NCI-H774 (cell line): ENCODE data around the gene ALG3.
A peak's percentile ranks its signal among the peaks of the same experiment; 100 is the strongest.
"Not testable (repeated sequence)": the region's sequence is repeated elsewhere in the genome, so short reads cannot be mapped to it uniquely, and the experiment has no call there.

Source experiments
- DNase-seq: peaks from one replicate; lab custom pipeline; 2025; lab: John Stamatoyannopoulos, UW

Gene ALG3

DNA sequence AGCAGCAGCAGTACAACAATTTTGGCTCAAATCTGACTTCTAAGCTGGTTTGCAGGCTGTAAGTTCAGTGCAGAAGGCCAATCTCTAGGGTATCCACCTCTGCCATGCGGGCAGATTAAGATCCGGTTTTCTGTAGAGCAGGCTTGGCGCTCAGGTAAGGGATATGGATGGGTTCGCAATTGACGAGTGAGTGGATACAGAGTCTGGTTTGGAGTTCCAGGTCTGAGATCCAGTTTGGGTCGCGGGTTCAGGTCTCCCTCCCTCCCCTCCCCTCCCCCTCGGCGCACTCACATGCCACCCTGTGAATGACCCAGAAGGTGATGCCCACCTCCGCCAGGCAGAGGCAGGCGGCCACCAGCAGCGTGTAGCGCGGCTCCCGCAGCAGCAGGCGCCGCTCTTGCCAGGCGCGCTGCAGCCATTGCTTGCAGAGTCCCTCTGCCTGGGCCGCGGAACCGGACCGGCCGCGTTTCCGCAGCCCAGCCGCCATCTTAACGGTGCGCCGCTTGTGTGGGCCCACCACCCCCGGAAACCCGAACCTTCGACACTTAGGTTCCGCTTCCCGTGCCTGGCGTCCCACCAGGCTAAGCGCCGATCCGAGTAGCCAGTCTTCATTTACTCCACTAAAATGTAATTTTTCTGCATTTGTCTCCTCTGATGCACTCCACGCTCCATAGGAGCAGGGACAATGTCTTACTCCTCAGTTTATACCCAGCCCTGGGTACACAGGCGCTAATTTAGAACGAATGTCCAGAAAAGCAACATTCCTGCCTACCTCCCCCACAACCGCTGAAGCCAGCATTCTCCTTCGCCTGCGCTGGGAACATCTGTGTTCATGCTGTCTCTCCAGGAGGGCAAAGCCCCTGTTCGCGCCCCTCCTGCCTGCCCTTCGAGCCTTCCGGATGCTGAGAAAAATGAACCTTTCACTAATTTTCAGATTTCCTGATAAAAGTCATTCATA is at the start of gene ALG3:
Gene ALG3 (minus strand): TSS at position 509 of the 958 bp plus-strand sequence. CDS start 22 bp downstream, at position 487.
- DNase-seq, result peak; percentile 95

DNA sequence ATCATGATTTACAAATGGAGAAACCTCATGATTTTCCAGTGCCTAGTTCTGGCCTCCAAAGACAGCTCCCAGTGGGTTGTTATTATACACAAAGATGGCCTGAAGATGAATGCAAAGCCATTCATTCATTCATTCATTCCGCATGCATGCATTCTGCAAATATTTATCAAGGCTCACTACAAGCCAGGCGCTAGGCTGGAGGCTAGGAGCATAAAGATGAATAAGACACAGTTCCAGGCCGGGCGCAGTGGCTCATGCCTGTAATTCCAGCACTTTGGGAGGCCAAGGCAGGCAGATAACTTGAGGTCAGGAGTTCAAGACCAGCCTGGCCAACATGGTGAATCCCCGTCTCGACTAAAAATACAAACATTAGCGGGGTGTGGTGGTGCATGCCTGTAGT is 47.9 kb upstream of the ALG3 start:
- no peak for DNase-seq

DNA sequence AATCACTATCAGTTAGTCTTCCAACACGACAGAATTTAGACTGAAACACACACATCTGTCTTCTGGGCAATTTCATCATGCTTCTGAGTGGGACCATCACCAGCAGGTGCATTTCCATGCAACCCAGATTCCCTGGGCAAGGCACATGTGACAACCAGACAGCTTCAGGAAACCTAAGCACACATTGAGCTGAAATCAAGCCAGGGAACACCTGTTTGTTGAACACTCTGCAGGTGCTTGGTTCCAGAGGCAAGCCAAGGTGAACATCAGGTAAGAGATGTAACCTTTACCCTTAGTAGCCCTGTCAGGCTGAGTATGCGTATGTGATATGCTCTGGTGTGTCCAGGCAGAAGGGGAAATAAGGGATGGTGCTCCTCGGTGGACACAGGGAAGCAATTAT is 47.0 kb upstream of the ALG3 start:
- peak; percentile 69 for DNase-seq

DNA sequence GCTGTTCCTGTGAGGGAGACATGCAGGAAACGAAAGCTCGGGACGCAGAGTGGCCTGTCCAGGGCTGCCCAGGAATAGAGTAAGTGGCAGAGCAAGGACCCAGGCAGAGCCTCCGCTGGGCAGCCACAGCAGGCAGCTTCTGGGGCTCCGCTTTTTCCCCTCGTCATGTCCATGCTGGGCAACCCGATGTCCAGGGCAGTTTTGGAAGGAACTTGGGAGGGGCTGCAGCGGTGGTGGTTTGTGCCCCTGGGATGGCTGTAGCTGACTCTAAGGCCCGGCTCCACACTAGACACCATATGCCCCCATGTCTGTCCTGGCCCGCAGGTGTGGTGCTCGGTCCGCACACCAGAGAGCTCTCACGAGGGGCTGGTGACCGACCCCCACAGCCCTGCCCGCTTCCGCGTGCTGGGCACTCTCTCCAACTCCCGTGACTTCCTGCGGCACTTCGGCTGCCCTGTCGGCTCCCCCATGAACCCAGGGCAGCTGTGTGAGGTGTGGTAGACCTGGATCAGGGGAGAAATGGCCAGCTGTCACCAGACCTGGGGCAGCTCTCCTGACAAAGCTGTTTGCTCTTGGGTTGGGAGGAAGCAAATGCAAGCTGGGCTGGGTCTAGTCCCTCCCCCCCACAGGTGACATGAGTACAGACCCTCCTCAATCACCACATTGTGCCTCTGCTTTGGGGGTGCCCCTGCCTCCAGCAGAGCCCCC is 43.1 kb upstream of the ALG3 start:
- no peak for DNase-seq

DNA sequence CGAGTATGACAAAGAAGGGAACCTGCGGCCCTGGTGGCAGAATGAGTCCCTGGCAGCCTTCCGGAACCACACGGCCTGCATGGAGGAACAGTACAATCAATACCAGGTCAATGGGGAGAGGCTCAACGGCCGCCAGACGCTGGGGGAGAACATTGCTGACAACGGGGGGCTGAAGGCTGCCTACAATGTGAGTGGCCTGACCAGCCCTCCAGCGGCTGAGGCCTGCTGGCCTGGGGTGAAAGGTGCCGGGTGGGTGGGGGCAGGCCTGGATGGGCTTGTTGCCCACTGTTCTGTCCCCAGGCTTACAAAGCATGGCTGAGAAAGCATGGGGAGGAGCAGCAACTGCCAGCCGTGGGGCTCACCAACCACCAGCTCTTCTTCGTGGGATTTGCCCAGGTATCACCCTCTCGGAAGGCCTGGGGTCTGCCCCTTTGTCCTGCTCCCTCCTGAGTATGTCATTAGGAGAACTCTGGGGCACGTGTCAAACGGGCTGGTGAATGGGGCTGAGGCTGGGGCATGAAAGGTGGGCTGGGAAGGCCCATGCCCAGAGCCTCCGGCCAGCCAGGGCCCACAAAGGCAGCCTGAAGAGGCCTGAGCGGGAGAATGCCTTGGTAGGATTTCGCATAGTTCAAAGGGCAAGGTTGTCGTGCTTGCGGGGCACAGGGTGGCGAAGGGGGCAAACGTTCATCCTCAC is 42.4 kb upstream of the ALG3 start:
- DNase-seq, result no peak

DNA sequence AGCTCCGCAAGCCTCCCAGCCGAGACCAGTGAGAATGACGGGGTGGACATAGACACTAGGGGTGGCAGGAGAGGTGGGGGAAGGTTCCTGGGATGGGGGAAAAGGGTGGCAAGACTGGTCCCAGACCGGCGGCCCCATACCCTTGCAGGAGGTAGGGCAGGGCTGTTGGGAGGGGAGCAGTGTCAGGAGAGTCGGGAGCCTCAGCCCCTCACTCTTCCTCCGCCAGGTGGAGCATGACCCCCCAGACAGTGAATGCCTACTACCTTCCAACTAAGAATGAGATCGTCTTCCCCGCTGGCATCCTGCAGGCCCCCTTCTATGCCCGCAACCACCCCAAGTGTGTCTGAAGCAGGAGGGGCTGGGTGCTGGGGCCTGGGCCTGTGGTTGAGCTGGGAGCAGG is 41.6 kb upstream of the ALG3 start:
- DNase-seq, result no peak

DNA sequence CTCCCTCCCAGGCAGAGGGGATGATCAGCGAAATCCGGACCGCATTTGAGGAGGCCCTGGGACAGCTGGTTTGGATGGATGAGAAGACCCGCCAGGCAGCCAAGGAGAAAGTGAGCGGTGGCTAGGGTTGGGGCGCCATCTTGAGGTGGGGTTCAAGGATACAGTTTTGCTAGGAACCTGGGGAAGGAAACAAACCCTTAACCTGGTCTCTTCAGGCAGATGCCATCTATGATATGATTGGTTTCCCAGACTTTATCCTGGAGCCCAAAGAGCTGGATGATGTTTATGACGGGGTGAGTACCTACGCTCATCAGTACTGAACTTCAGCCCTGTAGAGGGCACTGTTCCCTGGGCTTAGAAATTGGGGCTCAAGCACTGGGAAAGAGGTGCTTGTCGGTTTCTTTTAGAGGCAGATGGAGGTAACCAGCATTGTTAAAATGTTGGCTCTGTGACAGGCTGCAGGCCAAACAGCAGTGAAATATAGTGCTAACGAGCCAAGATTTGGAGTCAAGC is 40.7 kb upstream of the ALG3 start:
- peak; percentile 82 for DNase-seq

DNA sequence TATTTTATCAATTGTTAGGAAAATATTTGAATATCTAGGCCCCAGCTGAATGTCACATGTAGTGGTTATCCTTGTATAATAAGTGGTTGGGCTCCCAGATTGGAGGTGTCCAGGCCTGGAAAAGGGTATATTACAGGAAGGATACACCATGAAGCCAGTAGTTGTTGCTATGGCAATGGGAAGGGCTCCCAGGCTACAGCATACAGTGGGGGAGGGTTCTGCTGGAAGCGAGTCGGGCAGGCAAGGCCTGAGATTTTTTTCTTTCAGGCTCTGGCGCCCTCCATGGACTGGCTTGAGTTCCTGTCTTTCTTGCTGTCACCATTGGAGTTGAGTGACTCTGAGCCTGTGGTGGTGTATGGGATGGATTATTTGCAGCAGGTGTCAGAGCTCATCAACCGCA is 35.9 kb upstream of the ALG3 start:
- DNase-seq, result peak; percentile 92

DNA sequence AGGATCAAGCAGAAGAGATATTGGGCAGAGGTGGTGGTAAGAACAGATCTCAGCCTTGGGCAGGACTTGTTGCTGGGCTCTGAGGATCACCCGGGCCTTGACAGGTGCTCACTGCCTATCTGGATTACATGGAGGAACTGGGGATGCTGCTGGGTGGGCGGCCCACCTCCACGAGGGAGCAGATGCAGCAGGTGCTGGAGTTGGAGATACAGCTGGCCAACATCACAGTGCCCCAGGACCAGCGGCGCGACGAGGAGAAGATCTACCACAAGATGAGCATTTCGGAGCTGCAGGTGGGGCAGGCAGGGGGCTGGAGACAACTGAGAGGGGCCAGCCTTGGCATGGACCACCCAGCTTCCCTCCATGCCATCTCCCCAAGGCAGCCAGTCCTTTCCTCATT is 34.9 kb upstream of the ALG3 start:
- no peak for DNase-seq

DNA sequence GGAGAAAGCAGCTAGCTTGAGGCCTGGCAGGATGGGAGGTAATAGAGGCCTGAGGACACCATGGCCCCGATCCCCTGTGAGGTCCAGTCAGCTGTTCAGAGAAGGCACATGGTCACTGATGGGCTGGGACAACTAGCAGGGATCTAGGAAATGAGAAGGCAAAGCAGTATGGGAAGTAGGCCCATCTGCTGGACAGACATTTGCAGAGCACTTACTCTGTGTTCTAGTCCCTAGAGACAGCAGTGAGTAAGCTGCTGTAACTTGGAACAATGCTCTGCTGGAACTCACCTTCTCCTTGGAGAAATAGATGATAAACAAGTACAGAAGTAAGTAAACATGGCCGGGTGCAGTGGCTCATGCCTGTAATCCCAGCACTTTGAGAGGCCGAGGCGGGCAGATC is 34.2 kb upstream of the ALG3 start:
- no peak for DNase-seq

DNA sequence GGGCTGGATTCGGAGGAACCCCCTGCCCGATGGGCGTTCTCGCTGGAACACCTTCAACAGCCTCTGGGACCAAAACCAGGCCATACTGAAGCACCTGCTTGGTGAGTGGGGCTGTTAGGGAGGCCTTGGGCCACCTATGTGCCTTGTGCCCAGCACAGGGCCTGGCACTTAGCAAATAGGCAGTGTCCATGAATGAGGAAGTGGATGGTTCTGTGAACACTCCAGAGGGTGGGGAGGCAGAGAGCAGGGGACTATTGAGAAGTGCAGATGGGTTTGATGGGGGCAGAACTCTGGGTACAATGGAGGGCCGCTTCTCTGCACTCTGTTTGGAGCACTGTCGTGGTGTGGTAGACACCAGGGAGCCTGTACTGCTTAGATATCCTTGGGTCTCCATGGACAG is 28.6 kb upstream of the ALG3 start:
- DNase-seq, result no peak

DNA sequence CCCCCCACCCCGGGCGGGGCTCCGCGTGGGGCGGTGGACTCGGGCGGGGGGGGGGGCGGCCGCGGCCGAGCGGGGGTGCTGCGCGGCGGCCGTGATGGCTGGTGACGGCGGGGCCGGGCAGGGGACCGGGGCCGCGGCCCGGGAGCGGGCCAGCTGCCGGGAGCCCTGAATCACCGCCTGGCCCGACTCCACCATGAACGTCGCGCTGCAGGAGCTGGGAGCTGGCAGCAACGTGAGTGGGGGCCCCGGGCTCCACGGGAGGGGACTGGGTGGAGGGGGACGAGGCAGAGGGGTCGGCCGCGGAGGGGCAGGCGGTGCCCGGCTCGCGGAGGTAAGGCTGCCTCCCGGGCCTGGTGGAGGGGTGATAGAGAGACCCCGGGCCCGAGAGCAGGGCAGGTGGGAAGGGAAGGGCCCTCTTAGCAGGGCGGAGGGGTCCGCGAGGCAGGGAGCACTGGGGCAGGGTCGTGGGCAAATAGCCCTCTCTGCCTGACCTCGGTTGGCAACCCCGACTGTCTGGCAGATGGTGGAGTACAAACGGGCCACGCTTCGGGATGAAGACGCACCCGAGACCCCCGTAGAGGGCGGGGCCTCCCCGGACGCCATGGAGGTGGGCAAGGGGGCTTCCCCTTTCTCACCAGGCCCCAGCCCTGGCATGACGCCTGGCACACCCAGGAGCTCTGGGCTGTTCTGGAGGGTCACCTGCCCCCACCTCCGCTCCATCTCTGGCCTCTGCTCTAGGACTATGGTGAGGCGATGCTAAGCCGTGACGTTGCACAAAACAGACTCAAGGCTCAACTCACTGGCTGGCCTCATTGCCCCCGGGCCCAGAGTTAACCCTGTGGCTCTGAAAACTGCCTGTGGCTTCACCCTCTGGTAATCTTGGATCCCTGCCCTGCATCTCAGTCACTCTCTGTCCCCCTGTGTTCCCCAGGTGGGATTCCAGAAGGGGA is 27.5 kb upstream of the ALG3 start, which contains the start of gene ECE2:
Gene ECE2 (plus strand): TSS at position 62 of the 950 bp plus-strand sequence. CDS start 132 bp downstream, at position 194.
- DNase-seq, result no peak

DNA sequence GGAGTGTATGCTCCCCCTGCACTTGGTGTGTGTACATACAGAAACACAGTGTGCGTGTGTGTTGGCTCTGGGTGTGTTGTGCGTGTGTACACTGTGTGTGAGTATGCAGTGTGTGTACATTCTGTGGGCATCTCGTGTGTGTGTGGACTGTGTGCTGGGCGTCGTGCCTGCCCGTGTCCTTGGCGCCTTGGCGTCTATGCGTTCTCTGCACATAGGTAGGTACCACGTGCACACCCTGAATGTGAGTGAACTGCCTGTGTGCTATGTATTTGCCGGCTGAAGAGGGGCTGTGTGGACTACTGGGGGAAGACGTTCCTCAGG is 26.6 kb upstream of the ALG3 start:
- no peak for DNase-seq

DNA sequence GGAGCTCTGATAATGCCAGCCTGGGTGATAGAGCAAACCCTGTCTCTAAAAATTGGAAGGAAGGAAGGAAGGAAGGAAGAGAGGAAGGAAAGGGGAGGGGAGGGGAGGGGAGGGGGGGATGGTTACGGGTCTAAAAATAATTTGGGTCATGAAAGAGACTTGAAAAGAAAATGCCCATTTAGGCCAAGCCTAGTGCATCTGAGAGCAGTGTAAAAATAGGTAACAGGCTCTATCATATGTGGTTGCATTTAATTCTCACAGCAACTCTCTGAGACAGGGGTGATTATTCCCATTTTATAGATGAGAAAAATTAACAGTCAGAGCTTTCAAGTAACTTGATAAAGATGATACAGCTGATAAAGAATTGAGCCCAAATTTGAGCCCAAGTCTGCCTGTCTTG is 23.5 kb upstream of the ALG3 start:
- DNase-seq, result no peak

DNA sequence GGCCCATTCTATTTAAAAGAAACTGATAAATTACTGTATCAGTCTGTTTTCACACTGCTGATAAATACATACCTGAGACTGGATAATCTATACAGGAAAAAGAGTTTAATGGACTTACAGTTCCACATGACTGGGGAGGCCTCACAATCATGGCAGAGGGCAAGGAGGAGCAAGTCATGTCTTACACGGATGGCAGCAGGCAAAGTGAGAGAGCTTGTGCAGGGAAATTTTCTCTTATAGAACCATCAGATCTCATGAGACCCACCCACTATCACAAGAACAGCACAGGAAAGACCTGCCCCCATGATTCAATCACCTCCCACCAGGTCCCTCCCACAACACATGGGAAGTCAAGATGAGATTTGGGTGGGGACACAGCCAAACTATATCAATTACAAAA is 18.5 kb upstream of the ALG3 start:
- DNase-seq, result not testable (repeated sequence)

DNA sequence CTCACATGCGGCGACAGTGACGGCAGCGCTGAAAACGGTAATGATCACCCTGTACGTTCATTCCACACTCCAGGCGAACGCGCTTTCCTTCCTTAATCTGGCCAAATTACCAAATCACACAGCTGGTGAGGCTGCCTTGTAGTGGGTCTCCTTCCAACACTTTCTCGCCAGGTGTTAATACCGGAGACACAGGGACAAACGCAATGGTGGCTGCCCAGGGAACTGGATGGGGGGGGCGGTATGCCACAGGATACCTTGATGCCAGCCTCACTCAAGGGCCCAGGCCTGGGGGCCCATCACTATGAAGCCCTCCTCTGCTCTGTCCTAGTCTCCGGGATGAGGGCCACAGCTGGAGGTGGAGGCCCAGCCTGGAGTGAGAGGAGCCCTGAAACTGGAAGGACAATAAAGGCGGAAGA is 14.0 kb upstream of the ALG3 start:
- no peak for DNase-seq

DNA sequence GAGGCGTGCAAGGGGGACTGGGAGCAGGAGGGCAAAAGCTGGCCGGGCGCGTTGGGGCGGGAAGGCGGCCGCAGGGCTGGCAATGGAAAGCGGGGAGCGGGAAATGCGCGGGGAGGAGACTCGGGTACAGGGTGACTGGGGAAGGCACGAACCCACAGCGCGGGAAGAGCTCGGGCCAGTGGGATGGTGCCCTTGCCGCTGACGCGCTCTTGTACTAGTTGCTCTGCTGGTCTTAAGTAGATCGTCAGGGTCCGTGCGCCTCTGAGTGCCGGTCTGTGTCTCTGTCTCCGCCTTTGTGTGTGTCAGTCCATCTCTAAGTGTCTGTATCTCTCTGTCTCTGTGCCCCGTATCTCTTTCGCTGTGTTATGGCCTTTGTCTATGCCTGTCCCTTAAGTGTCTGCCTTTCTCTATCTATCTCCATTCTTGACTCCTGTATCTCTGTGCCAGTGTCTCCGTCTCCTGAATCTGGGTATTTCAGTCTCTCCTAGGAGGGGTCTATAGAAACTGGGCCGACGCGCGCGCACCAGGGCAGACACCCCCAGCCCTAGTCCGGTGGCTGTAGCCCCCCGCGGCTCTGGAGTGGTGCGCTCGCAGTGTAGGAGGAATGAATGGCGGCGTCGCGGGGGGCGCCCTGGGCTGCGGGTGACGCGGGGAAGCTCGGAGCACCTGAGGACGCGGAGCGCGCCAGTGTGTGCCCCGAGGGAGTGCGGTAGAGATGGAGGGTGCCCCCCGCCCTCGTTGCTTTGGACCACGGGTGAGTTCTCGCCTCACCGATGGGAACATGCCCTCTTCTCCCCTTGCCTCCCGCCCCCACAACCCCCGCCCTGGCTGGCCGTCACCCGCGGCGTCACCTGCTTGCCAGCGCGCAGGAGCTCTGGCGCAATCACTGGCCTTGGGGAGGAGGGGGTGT is 13.3 kb upstream of the ALG3 start:
- DNase-seq, result peak; percentile 85

DNA sequence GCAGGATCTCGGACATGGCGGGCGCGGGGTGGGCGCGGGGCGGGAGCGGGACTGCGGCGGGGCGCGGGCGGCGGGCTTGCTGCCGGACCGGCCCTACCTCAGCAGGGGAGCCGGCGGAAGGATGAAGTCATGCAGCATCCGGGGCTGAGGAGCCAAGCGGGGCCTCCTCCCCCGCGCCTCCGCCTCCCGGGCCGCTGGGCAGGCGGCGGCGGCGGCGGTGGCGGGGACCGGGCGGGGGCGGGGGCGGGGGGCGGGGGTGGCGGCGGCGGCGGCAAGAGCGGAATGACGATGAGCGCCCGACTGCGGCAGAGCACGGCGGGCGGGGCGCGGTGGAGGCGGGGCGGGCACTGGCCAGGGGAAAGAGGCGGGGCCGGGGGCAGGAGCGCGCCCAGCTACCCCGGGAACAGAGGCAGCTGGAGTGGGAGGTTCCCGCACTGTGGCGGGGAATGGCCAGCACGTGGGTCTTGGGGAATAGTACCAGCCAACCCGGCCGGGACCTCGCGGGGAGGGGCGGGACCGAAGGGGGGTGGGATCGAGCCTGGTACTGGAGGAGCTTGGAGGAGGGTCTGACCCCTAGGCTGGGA is 12.6 kb upstream of the ALG3 start, which contains the start of gene CAMK2N2:
Gene CAMK2N2 (minus strand): TSS at position 284 of the 584 bp plus-strand sequence. CDS start 268 bp downstream, at position 16.
- DNase-seq, result peak; percentile 99

DNA sequence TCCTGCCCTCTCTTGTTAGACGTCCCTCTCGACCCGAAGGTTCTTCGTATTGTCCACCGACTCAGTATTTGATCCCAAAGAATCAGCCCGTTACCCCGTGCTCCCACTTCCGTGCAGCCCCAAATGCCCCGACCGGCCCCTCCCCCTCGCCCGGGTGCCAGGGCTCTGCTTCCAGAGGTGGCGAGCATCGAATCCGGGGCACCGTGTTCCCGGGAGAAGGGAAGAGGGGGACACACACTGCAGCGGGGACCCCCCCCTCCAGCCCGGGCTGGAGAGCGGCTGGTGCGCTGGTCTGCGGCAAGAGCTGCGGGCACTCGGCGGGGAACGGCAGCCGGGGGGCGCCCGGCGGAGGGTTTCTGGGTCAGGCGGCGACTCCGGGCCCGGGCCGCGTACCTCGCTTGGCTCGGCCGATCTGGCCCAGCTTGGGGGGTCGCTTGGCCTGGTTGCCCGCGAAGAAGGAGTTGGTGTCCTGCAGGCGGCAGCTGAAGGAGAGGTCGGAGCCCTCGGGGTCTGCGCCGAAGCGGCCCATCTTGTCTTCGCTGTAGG is 12.0 kb upstream of the ALG3 start:
- DNase-seq, result peak; percentile 33
